NCI-H510A (cell line): ENCODE measurements around the gene SERINC3.

Experiments used
- DNase-seq: peaks from one replicate; lab custom pipeline; 2025; lab: John Stamatoyannopoulos, UW

Gene SERINC3

GRCh38 chr20:44532981-44533331, 11.1 kb upstream of the SERINC3 start:
- no peak for DNase-seq

GRCh38 chr20:44532259-44532980, 10.6 kb upstream of the SERINC3 start:
- no peak for DNase-seq

DNA sequence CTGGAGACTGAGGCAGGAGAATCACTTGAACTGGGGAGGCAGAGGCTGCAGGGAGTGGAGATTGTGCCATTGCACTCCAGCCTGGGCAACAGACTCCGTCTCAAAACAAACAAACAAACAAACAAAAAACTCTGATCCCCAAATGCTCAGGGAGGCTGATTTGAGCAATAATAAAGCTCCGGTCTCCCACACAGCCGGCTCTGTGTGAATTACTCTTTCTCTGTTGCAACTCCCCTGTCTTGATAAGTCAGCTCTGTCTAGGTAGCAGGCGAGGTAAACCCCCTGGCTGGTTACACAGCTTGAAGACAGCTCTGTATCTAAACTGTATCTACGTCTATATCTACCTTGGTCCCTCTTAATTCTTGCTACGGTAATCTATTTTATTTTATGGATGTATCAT, 6.4 kb upstream of the SERINC3 start:
- DNase-seq = no peak

DNA sequence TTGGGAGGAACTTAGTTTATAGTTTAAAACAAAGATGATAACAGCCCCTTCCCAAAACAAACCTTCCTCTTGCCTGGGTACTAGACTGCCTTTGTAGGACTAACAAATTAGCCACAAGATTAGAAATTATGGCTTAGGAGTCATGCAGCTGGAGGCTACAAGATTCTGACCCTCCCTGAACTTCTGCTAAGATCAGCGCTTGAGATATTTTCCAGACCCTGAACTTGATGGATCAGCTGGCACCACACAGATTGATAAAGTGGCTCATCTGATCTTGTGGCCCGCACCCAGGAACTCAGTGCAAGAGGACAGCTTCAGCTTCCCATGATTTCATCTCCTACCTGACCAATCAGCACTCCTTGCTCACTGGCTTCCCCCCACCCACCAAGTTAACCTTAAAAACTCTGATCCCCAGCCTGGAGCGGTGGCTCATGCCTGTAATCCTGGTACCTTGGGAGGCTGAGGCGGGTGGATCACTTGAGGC, 5.9 kb upstream of the SERINC3 start:
- no peak for DNase-seq

GRCh38 chr20:44526129-44526528, 4.3 kb upstream of the SERINC3 start:
- no peak for DNase-seq

GRCh38 chr20:44523746-44524145, 1.9 kb upstream of the SERINC3 start:
- DNase-seq = no peak

DNA sequence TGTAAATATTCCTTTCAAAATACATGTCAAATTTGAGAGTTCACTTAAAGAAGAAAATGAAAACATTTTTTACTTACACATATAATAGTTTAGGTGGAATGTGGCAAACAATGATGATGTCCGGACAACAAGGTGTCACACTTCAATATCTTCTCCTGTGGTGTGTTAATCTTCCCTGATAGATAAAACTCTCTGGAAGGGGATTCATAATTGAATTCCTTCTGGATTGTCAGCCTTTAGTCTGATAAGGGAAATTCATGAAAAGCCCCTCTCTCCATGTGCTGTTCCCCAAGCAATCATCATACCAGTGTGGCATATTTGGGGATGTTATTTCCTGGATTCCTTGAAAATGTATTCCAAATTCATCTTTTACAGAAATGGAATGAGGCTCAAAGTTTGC, 971 bp upstream of the SERINC3 start:
- DNase-seq = no peak

DNA sequence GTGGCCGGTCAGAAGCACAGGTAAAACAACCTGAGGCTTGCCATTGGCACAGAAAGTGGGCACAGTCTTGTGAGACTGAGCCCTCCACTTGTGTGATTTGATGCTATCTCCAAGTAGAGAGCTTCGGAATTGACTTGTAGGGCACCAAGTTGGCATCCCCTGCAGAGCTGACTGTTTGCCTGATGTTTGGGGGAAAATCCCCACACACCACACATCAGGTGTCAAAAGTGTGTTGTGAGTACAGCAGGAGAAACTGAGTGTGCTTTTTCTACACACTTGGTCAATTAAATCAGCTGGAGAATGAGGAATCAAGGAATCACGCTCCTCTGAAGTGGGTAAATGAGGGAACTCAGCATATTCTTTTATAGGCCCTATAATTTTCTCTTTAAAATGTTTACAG, 989 bp downstream of the SERINC3 start:
- no peak for DNase-seq

DNA sequence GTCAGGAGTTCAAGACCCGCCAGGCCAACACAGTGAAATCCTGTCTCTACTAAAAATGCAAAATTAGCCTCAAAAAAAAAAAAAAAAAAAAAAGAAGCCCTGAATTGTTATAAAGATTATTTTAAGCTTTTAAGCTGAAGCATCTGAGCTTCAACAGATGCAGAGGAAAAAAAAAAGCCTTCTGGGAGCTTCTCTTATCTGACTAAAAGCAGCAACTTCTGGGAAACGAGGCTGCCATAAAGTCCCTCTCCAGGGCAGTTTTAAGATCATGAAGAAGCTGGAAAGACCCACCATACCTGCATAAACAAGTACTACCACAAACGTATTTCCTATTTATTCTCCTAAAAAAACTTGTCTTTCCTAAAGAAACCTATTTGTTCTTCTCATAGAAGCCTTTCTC, 3.6 kb downstream of the SERINC3 start:
- no peak for DNase-seq

GRCh38 chr20:44517454-44517853, 4.4 kb downstream of the SERINC3 start:
- DNase-seq = no peak

GRCh38 chr20:44516491-44516890, 5.4 kb downstream of the SERINC3 start:
- no peak for DNase-seq

DNA sequence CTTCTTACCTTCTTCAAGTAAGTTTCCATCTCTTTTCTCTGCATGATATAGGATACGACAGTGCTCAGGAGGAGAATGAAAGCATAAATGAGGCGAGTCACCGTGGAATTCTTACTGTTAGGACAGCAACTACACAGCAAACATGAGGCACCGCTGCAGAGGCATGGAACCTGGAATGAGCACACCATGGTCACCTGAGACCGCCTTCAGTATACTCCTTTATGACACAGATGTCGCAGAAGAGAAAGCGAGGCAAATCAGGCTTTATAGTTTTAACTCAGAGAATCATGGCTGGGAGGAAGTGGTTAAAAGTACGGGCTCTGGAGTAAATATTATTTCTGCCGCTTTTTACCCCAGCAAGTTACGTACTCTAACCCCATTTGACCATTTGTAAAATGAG, 8.0 kb downstream of the SERINC3 start:
- no peak for DNase-seq

DNA sequence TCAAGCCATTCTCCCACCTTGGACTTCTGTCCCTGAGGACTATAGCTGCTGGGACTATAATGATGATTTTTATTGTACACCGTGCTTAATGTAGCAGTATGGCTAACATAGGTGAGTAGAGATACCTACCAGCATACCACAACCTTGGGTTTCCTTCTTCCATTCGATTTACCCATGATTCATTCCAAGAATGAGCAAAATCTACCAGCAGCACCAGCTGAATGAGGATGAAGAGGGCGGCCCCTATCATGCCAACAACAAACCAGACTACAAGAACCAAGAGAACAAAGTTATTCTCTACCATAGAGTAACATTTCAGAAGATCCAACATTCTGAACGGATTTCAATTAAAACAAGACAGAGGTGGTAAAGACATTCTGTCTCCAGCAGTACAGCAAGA, 12.1 kb downstream of the SERINC3 start:
- DNase-seq = no peak

DNA sequence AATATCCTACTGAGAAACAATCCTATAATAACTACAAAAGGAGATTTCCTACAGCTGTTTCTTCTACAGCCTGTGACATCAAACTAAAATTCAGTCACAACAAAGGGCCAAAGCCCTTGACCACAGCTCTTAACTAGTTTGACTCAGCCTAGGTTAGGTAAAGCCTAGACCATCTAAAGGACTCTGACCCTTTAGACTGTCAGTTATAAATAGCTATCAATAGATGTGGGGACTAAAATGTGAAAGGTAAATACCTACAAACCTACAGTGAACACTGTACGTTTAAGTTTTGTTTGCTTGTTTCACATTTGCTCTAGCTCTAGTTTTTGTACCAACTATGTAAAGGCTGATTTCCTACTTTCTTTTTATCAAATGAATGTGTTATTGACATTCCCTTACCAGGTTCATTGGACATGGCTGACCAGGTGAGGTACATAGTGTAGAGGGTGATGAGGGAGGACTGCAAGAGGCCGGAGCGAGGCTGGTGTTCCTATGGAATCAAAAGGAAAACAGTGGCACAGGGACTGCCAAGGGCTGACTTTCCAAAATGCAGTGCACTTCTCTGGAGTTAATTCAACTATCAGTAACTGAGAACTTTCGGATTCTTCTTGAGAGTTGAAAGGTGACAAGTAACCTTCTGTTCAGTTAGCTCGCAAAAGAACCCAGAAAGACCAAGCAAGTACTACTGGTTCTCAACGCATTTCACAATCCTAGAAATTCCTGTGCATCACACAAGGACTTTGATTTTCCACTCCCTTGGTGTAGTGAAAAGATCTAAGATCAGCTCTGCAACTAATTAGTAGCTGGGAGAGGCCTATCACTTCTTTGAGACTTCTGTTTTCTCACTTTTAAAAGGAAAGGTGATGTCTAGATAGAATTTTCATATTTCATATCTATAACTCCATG, 17.2 kb downstream of the SERINC3 start:
- DNase-seq = no peak

GRCh38 chr20:44502968-44503367, 18.9 kb downstream of the SERINC3 start:
- no peak for DNase-seq

GRCh38 chr20:44501448-44501847, 20.4 kb downstream of the SERINC3 start:
- no peak for DNase-seq

DNA sequence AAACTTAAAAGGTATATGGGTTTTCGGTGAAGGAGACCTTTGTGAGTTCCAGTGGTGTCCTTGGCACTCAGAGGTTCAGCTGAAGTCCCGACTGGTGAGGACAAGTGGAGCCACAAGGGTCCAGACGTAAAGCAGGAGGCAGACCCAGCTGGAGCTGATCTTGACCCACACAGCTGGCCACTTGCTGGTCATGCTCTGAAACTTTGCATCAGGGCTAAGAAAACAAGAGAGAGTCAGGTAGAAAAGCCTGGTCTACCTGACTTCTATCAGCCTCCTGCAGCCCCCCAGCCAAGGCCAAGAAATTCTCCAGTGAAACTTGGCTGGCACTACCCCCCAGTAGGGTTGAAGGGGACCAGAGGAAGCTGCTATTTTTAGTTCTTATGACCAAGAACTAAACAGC, 21.6 kb downstream of the SERINC3 start:
- no peak for DNase-seq

GRCh38 chr20:44497761-44498160, 24.1 kb downstream of the SERINC3 start:
- no peak for DNase-seq

DNA sequence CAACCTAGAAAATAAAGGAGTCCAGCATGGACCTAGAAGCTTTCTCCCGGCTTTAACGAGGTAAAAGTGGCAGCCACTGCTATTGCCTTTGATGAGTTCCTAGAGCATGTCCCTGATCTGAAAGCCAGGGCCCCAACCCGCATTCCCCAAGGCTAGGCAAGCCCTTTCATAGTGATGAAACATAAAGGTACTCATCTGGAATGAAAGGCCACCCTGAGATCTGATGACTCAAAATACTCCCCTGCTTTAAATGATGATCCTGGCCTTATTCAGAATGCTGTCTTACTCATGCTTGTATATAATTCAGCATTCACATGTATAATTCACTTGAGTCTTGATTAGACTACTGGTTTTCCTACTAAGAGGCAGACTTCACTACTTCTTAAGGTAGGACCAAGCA, 24.9 kb downstream of the SERINC3 start:
- DNase-seq = no peak

DNA sequence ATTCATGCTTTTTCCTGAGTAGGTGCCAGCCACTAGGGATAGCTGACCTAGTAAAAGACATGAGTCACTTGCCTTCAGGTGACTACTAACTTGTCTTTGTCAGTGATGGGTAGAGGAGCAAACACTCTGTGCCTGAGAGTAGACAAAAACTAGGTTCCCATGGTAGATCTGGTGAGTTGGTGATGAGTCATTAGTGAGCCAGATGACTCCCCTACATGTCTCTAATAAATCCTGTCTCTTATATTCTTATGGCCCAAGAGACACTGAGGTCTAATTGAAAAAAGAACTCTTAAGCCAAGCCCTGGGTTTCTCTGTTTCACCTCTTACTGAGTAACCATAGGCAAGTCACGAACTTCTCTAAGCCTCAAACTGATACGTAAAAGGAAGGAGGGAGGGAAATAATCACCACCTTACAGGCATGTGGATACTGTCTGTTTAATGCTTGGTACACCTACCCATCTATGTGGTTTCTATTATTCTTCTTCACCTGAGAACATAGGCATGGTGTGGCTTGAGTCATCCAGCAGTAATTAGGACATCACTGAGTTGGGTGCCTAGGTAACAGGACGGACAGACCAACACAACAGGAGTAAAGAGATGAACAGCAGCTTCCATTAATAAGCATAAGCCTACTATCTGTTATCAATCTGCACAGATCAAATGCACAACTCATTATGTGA, 25.9 kb downstream of the SERINC3 start:
- no peak for DNase-seq

DNA sequence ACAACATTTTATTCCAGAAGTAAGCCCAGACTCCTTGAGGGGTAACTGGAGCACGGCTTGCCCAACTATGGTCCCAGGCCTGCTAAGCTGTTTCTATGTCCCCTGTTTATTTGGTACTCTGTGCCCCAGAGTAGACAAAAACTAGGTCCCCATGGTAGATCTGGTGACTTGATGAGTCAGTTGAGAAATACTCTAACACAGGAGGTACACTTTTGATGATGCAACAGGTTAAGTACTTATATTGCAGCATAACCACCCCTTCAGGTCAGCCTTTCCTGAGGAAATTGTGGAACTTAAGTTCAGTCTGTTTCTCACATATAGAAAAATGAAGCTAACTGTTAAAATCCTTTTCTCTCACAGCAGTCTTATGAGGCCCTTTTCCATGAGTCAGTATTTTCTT, 26.6 kb downstream of the SERINC3 start:
- DNase-seq = no peak

DNA sequence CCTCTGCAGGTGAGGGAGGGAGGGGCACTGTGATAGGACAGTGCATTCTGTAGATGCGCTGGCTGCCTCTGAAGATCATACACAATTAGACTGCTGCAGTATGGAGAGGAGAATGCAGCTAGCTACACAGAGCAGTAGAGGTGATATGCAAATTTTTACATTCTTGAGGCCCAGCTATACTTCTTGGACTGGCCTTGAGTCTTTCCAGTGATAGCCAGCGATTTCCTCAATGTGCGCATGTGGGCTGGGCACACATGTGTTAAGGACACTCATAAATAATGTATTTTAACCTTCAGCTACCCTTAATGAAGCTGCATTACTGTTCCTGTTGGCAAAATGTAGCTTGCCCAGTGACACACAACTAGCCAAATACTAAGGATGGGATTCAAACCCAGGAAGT, 27.2 kb downstream of the SERINC3 start:
- DNase-seq = no peak

DNA sequence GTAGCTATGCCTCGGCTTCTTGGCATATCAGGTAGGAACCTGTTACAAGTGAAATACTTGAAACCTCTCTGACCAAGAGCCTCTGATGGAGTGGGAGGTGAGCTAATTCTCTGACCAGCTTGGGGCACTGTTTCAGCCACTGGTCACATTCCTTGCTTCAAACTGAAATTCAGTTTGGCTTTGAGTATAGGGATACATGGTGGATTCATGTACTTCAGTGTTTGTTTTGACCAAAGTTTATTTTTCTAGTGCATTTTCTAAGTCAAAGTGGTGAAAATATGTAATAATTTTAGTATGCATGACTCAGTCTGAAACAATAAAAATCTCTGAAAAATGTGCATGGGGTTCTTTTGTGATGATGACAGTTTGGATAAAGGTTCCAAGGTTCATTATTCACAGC, 27.6 kb downstream of the SERINC3 start:
- no peak for DNase-seq
